Measurements from ENCODE around the gene ID3.
"Not testable (repeated sequence)": the region's sequence is repeated elsewhere in the genome, so short reads cannot be mapped to it uniquely, and the experiment has no call there.

The ID3 gene

GRCh38 chr1:23588749-23589548, 29.6 kb upstream of the ID3 start:
- no peak for DNase-seq

GRCh38 chr1:23585321-23586022, 26.2 kb upstream of the ID3 start:
- peak; percentile 40 for DNase-seq

GRCh38 chr1:23583727-23584126, 24.4 kb upstream of the ID3 start:
- DNase-seq, result not testable (repeated sequence)

GRCh38 chr1:23582820-23583219, 23.5 kb upstream of the ID3 start:
- DNase-seq, result no peak

GRCh38 chr1:23581219-23581618, 21.9 kb upstream of the ID3 start:
- DNase-seq, result no peak

- DNase-seq, result no peak
These were observed 19.7 kb upstream of the ID3 start for GRCh38 chr1:23578997-23579363.

- DNase-seq, result no peak
These were observed 19.2 kb upstream of the ID3 start for GRCh38 chr1:23578311-23578996.

GRCh38 chr1:23577056-23578004, 18.0 kb upstream of the ID3 start:
- DNase-seq, result peak; percentile 23

- no peak for DNase-seq
These were observed 17.2 kb upstream of the ID3 start for GRCh38 chr1:23576338-23577055.

GRCh38 chr1:23575226-23575810, 16.0 kb upstream of the ID3 start:
- DNase-seq, result peak; percentile 27

GRCh38 chr1:23574265-23574754, 15.0 kb upstream of the ID3 start:
- no peak for DNase-seq

- no peak for DNase-seq
These were observed 14.4 kb upstream of the ID3 start for GRCh38 chr1:23573574-23574182.

- DNase-seq, result no peak
These were observed 12.2 kb upstream of the ID3 start for GRCh38 chr1:23571465-23571864.

GRCh38 chr1:23570001-23570691, 10.8 kb upstream of the ID3 start:
- no peak for DNase-seq

GRCh38 chr1:23568608-23569383, 9.5 kb upstream of the ID3 start:
- DNase-seq, result no peak

GRCh38 chr1:23567996-23568607, 8.8 kb upstream of the ID3 start:
- no peak for DNase-seq

GRCh38 chr1:23567629-23567995, 8.3 kb upstream of the ID3 start:
- DNase-seq, result no peak

- no peak for DNase-seq
These were observed 7.0 kb upstream of the ID3 start for GRCh38 chr1:23566304-23566703.

- DNase-seq, result no peak
These were observed 6.5 kb upstream of the ID3 start for GRCh38 chr1:23565776-23566175.
